Astrocyte (in vitro differentiated cells and primary cell): ENCODE data around the gene CTNS. TPM values are rescaled to one million over a fixed set of nuclear protein-coding genes. Genes with fewer than 3 reads are reported as not detected.

Source experiments
- DNase-seq: peaks from one replicate; pipeline ENCODE4 v3.0.0-alpha.2; 2010; ENCODE audit warnings: low read depth
- FAIRE-seq: peaks from 2 replicates; lab custom pipeline; 2011; peaks lifted over from hg19 to GRCh38; lab: Jason Lieb, UNC
- H2AFZ ChIP-seq: 2 replicates; pipeline ENCODE4 v1.6.0; 2012; ENCODE audit warnings: low read depth, low read length, inconsistent platforms
- H3K27ac ChIP-seq: 2 replicates; pipeline ENCODE4 v1.5.1; 2011; ENCODE audit warnings: low read depth, low read length, inconsistent platforms
- H3K27me3 ChIP-seq: 2 replicates; pipeline ENCODE4 v1.6.0; 2011; ENCODE audit warnings: low read length, inconsistent platforms; ENCODE audit not compliant: insufficient read depth
- H3K36me3 ChIP-seq: 2 replicates; pipeline ENCODE4 v1.5.1; 2011; ENCODE audit warnings: low read length, inconsistent platforms; ENCODE audit not compliant: insufficient read depth
- H3K4me1 ChIP-seq: 2 replicates; pipeline ENCODE4 v1.5.1; 2011; ENCODE audit warnings: low read length, inconsistent platforms; ENCODE audit not compliant: insufficient read depth
- H3K4me2 ChIP-seq: 2 replicates; pipeline ENCODE4 v1.6.0; 2012; ENCODE audit warnings: low read length, inconsistent platforms
- H3K4me3 ChIP-seq: 2 replicates; pipeline ENCODE4 v1.5.1; 2011; ENCODE audit warnings: low read depth, mild to moderate bottlenecking, low read length, inconsistent platforms; ENCODE audit not compliant: insufficient read depth
- H3K79me2 ChIP-seq: 2 replicates; pipeline ENCODE4 v1.6.0; 2012; ENCODE audit warnings: mild to moderate bottlenecking, low read length, inconsistent platforms; ENCODE audit not compliant: insufficient read depth
- H3K9ac ChIP-seq: 2 replicates; pipeline ENCODE4 v1.6.0; 2012; ENCODE audit warnings: mild to moderate bottlenecking, low read length, inconsistent platforms
- H3K9me3 ChIP-seq: 2 replicates; pipeline ENCODE4 v1.5.1; 2012; ENCODE audit warnings: low read depth, mild to moderate bottlenecking, low read length, inconsistent platforms; ENCODE audit not compliant: insufficient read depth
- H4K20me1 ChIP-seq: 2 replicates; pipeline ENCODE4 v1.6.0; 2012; ENCODE audit warnings: low read length, inconsistent platforms; ENCODE audit not compliant: insufficient read depth
- H3K27ac Mint-ChIP-seq: one replicate; pipeline ENCODE4 v1.8.0; 2021; ENCODE audit warnings: mild to moderate bottlenecking, mixed read lengths; ENCODE audit not compliant: unreplicated experiment
- H3K27me3 Mint-ChIP-seq: one replicate; pipeline ENCODE4 v1.8.0; 2021; ENCODE audit warnings: low read depth, mixed read lengths; ENCODE audit not compliant: unreplicated experiment
- H3K36me3 Mint-ChIP-seq: one replicate; pipeline ENCODE4 v1.8.0; 2021; ENCODE audit warnings: low read depth, mixed read lengths; ENCODE audit not compliant: unreplicated experiment
- H3K4me1 Mint-ChIP-seq: one replicate; pipeline ENCODE4 v1.8.0; 2021; ENCODE audit warnings: low read depth, mixed read lengths; ENCODE audit not compliant: unreplicated experiment
- H3K4me3 Mint-ChIP-seq: one replicate; pipeline ENCODE4 v1.8.0; 2021; ENCODE audit warnings: mild to moderate bottlenecking, moderate library complexity, mixed read lengths; ENCODE audit not compliant: unreplicated experiment
- H3K9me3 Mint-ChIP-seq: one replicate; pipeline ENCODE4 v1.8.0; 2021; ENCODE audit warnings: mild to moderate bottlenecking, mixed read lengths; ENCODE audit not compliant: unreplicated experiment
- CTCF ChIP-seq: IDR thresholded peaks from 2 replicates; pipeline ENCODE4 v1.5.1; 2011; ENCODE audit warnings: low read depth, mild to moderate bottlenecking, inconsistent platforms, low read length, moderate library complexity; ENCODE audit not compliant: insufficient read depth
- EZH2 ChIP-seq: IDR thresholded peaks from 2 replicates; pipeline ENCODE4 v1.6.1; 2012; ENCODE audit warnings: mild to moderate bottlenecking, low read length, inconsistent platforms; ENCODE audit not compliant: insufficient read depth
- total RNA-seq: library from RNA; stranded (reverse); gene quantifications from 2 replicates; pipeline ENCODE4 v1.2.1, GENCODE V29; 2021

CTNS gene
- total RNA-seq, 1 donor from 2014 or later: 5.8 TPM

GRCh38 chr17:3622977-3623594 lies 13.5 kb upstream of the CTNS start:
- no peaks in the 10 kb centered on the region for H4K20me1 ChIP-seq
- no peaks in the 10 kb centered on the region for H3K4me1 Mint-ChIP-seq
- TF ChIP-seq EZH2 (no peak), CTCF (no peak)
- H2AFZ ChIP-seq: no peak overlapping the region
- no peaks in the 10 kb centered on the region for H3K27me3 ChIP-seq
- no peaks in the 10 kb centered on the region for H3K9me3 Mint-ChIP-seq
- no peak overlapping the region for H3K4me3 Mint-ChIP-seq
- FAIRE-seq (no peak), DNase-seq (no peak)
- H3K79me2 ChIP-seq: no peaks in the 10 kb centered on the region
- no peaks in the 10 kb centered on the region for H3K9me3 ChIP-seq
- no peak overlapping the region for H3K9ac ChIP-seq
- no peak overlapping the region for H3K27ac ChIP-seq
- no peak overlapping the region for H3K27ac Mint-ChIP-seq
- peaks cover 39% of the 10 kb centered on the region for H3K36me3 Mint-ChIP-seq
- H3K4me1 ChIP-seq: no peaks in the 10 kb centered on the region
- H3K4me2 ChIP-seq: no peak overlapping the region
- peaks cover 21% of the 10 kb centered on the region for H3K36me3 ChIP-seq
- H3K27me3 Mint-ChIP-seq: no peaks in the 10 kb centered on the region
- H3K4me3 ChIP-seq: no peak overlapping the region

GRCh38 chr17:3626831-3627768 lies 9.5 kb upstream of the CTNS start:
- no peak for FAIRE-seq
- H3K9me3 Mint-ChIP-seq: no peaks in the 10 kb centered on the region
- no peak overlapping the region for H3K4me2 ChIP-seq
- H3K4me3 Mint-ChIP-seq: no peak overlapping the region
- H3K27me3 Mint-ChIP-seq: no peaks in the 10 kb centered on the region
- no peak overlapping the region for H2AFZ ChIP-seq
- H3K36me3 ChIP-seq: peaks cover 14% of the 10 kb centered on the region
- H3K79me2 ChIP-seq: peaks cover 4% of the 10 kb centered on the region
- DNase-seq: no peak
- no peak overlapping the region for H3K4me3 ChIP-seq
- H3K27me3 ChIP-seq: no peaks in the 10 kb centered on the region
- no peak overlapping the region for H3K27ac ChIP-seq
- no peaks in the 10 kb centered on the region for H3K4me1 ChIP-seq
- TF ChIP-seq CTCF: no peak
- TF ChIP-seq EZH2: no peak
- H3K27ac Mint-ChIP-seq: peak overlapping the region; percentile 29
- H3K9ac ChIP-seq: no peak overlapping the region
- H3K36me3 Mint-ChIP-seq: peaks cover 32% of the 10 kb centered on the region
- H4K20me1 ChIP-seq: peaks cover 5% of the 10 kb centered on the region
- no peaks in the 10 kb centered on the region for H3K4me1 Mint-ChIP-seq
- no peaks in the 10 kb centered on the region for H3K9me3 ChIP-seq
